SK-N-SH (cell line): ENCODE results near the gene NECTIN1.

Experiments
- CTCF ChIP-seq: fragments of 200-600 bp; sonication (generic); IDR thresholded peaks from 2 replicates; pipeline ENCODE4 v1.6.1; 2017; ENCODE audit warnings: antibody characterized with exemption, mild to moderate bottlenecking, moderate library complexity
- FOXJ3 ChIP-seq: sonication (generic); formaldehyde crosslinking; IDR thresholded peaks from 2 replicates; pipeline ENCODE4 v1.5.1; 2020; ENCODE audit warnings: mild to moderate bottlenecking, missing genetic modification reagents

- TF ChIP-seq CTCF (no peak), FOXJ3 (CRISPR knock-in tag) (no peak)
Observed at GRCh38 chr11:119637481-119637880, 91.5 kb downstream of the NECTIN1 start.
